Choroid plexus epithelial cell (primary cell): ENCODE results near the gene CPLX1.
"Not testable (repeated sequence)": the region's sequence is repeated elsewhere in the genome, so short reads cannot be mapped to it uniquely, and the experiment has no call there.

Experiments
- DNase-seq: peaks from one replicate; pipeline ENCODE4 v3.0.0-alpha.2; 2010; ENCODE audit warnings: low read depth
- H3K4me3 ChIP-seq: 2 replicates; pipeline ENCODE4 v1.5.1; 2011; ENCODE audit warnings: low read depth, mild to moderate bottlenecking, control low read depth, low read length, moderate library complexity
- CTCF ChIP-seq: conservative IDR thresholded peaks from 2 replicates; pipeline ENCODE4 v1.5.1; 2011; ENCODE audit warnings: low read depth, mild to moderate bottlenecking, control low read depth, inconsistent platforms, low read length, moderate library complexity

CPLX1 gene

GRCh38 chr4:781493-782216, 44.3 kb downstream of the CPLX1 start:
- DNase-seq: peak; percentile 99
- TF ChIP-seq CTCF: no peak
- H3K4me3 ChIP-seq: peak overlapping the region; percentile 97

GRCh38 chr4:780716-781492, 45.0 kb downstream of the CPLX1 start:
- TF ChIP-seq CTCF: no peak
- no peak for DNase-seq
- H3K4me3 ChIP-seq: peak overlapping the region; percentile 97

GRCh38 chr4:780255-780654, 45.7 kb downstream of the CPLX1 start:
- H3K4me3 ChIP-seq: peak overlapping the region; percentile 97
- not testable (repeated sequence) for DNase-seq

GRCh38 chr4:779555-779954, 46.4 kb downstream of the CPLX1 start:
- no peak overlapping the region for H3K4me3 ChIP-seq
- no peak for TF ChIP-seq CTCF
- DNase-seq: no peak

- DNase-seq: no peak
- TF ChIP-seq CTCF: no peak
- no peak overlapping the region for H3K4me3 ChIP-seq
These were observed 48.2 kb downstream of the CPLX1 start for GRCh38 chr4:777520-778262.

- no peak for TF ChIP-seq CTCF
- DNase-seq: no peak
- H3K4me3 ChIP-seq: no peak overlapping the region
These were observed 49.0 kb downstream of the CPLX1 start for GRCh38 chr4:776743-777441.

- not testable (repeated sequence) for H3K4me3 ChIP-seq, DNase-seq
These were observed 50.4 kb downstream of the CPLX1 start for GRCh38 chr4:775485-775884.

GRCh38 chr4:774419-775092, 51.4 kb downstream of the CPLX1 start:
- not testable (repeated sequence) for DNase-seq, H3K4me3 ChIP-seq
